Urothelium cell line (cell line): ENCODE results near the gene LRRC27.
A peak's percentile ranks its signal among the peaks of the same experiment; 100 is the strongest.

Experiments used
- DNase-seq: peaks from one replicate; pipeline ENCODE4 v3.0.0; 2011; ENCODE audit warnings: low spot score, mixed read lengths
- FAIRE-seq: peaks from 2 replicates; lab custom pipeline; 2011; peaks lifted over from hg19 to GRCh38; lab: Jason Lieb, UNC

LRRC27 gene

GRCh38 chr10:132355297-132355696, 23.3 kb downstream of the LRRC27 start:
- no peak for FAIRE-seq

GRCh38 chr10:132355754-132356153, 23.8 kb downstream of the LRRC27 start:
- FAIRE-seq (no peak), DNase-seq (no peak)

More at GRCh38 chr10:132355297-132355696, 23.3 kb downstream of the LRRC27 start:
- no peak for DNase-seq

GRCh38 chr10:132356621-132357195, 24.7 kb downstream of the LRRC27 start:
- FAIRE-seq = no peak
- DNase-seq = no peak

- DNase-seq (no peak), FAIRE-seq (no peak)
Measured at GRCh38 chr10:132357286-132358058, 25.5 kb downstream of the LRRC27 start.

- DNase-seq (no peak), FAIRE-seq (no peak)
Measured at GRCh38 chr10:132359305-132360040, 27.5 kb downstream of the LRRC27 start.

GRCh38 chr10:132360766-132361447, 28.9 kb downstream of the LRRC27 start:
- DNase-seq = peak; percentile 32
- FAIRE-seq = no peak

DNA sequence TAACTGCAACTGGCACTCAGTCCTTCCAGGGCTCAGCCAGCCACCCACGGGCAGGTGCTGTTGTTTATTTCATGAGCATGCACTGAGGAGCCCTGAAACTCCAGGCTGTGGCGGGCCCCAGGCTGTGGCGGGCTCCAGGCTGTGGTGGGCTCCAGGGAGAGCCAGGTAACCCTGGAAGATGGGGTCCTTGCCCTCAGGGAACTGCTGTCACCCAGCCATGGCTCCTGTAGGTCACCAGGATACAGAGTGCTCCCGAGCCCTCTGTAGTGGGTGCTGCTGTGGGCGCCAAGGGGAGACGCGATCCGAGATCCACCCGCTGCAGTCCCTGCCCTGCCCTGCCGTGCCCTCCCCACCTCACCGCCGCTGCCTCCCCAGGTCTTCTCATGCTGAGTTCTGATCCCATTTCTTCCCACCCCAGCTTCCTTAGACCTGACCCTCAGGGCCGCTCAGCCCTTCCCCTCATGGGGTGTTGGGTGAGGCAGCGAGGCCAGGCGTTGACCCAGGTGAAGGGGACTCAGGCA, 29.6 kb downstream of the LRRC27 start:
- DNase-seq = no peak
- no peak for FAIRE-seq

DNA sequence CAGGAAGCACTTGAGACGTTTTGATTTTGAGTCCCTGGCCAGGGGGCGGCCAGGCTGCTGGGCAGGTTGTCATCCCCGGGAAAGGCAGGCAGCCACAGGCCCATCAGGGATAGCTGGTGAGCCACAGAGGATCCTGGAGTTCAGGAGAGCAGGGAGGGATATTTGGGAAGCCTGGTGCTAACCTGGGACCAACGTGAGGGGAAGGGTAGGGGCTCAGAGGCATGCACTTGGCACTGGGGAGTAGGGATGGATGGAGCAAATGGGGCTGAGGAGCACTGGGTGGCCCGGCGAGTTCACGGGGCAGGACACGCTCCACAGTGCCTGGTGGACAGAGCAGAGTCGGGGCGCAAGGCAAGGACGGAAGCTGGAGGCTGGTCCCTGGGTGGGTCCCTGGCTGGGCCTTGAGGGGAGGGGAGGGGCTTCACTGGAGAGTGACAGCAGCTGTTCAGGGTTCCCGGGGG, 30.2 kb downstream of the LRRC27 start:
- no peak for DNase-seq
- FAIRE-seq = no peak

- FAIRE-seq = no peak
- DNase-seq = no peak
Measured at GRCh38 chr10:132363376-132363775, 31.4 kb downstream of the LRRC27 start.

DNA sequence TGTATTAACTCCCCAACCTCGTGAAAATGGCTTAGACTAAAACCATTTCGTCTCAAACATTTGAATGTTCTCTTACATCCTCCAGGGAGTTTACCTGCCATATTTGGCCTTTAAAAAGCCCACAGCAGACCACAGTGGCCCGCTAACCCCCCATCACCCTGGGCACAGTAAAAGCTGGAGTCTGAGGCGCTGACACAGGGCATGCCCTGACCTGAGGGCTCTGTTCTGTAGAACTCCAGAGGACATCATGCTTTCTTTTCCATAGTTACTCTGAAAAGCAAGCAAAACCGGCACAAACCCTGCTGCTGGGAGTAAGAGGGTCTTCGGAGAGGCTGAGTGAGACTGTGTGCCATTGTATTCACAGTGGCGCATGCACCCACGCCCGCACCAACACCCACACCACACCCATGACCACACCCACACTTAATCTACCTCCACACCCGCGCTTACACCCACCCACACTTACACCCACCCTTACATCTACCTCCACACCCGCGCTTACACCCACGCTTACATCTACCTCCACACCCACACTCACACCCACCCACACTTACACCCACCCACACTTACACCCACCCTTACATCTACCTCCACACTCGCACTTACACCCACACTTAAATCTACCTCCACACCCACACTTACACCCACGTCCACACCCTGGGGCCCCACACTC, 32.1 kb downstream of the LRRC27 start:
- FAIRE-seq = peak; percentile 100
- no peak for DNase-seq

DNA sequence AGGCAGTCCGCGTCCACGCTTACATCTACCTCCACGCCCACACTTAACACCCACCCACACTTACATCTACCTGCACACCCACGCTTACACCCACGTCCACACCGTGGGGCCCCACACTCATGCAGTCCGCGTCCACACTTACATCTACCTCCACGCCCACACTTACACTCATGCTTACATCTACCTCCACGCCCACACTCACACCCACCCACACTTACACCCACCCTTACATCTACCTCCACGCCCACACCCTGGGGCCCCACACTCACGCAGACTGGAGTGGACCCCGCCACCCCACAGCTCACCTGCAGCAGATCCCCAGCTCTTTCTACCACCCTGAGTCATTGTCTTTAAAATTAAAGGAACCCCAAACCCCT, 32.6 kb downstream of the LRRC27 start:
- no peak for FAIRE-seq
- no peak for DNase-seq

- DNase-seq = no peak
- no peak for FAIRE-seq
Measured at GRCh38 chr10:132365102-132365501, 33.1 kb downstream of the LRRC27 start.

DNA sequence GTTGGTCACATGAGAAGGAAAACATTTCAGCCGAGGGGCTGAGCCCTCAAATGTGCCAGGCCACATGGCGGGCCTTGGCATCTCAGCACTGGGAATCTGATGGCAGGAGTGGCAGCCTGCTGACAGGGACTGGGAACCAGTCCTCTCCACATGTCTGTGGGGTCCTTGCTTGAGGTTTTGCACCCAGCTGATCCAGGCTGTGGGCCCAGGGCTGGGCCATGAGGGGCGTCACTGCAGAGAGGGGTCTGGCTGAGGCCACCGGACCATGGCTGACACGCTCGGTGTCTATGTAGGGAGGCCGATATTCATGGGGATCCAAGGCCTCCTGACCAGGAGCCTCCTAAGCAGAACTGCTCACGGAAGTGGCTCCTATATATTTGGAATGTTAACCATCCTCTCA, 34.0 kb downstream of the LRRC27 start:
- no peak for FAIRE-seq

GRCh38 chr10:132366499-132366898, 34.5 kb downstream of the LRRC27 start:
- FAIRE-seq (no peak), DNase-seq (no peak)

More for the DNA sequence above, 34.0 kb downstream of the LRRC27 start:
- DNase-seq = no peak

GRCh38 chr10:132368391-132368790, 36.4 kb downstream of the LRRC27 start:
- no peak for FAIRE-seq
- DNase-seq = no peak

DNA sequence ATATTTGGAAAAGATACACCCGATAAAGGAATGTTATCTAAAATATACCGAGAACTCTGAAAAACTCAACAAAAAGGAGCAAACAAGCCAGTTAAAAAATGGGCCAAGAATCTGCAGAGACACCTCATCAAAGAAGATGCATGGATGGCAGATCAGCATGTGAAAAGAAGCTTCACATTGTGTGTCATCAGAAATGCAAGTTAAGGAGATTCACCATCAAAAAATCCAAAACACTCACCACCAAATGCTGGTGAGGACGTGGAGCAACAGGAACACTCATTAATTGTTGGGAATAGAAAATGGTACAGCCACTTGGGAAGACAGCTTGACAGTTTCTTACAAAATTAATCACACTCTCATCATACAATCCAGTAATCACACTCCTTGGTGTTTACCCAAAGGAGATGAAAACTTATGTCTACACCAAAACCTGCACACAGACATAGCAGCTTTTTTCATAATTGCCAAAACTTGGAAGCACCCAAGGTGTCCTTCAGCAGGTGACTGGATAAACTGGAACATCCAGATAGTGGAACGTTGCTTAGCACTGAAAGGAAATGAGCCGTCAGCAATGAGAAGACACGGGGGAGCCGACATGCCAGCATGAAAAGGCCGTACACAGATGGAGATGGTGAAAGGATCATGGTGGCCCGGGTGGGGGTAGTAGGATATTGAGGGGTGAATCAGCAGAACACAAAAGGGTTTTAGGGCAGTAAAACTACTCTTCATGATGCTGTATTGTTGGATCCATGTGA, 37.1 kb downstream of the LRRC27 start:
- no peak for FAIRE-seq
- no peak for DNase-seq

- FAIRE-seq = no peak
- DNase-seq = no peak
Measured at GRCh38 chr10:132369636-132370185, 37.7 kb downstream of the LRRC27 start.

DNA sequence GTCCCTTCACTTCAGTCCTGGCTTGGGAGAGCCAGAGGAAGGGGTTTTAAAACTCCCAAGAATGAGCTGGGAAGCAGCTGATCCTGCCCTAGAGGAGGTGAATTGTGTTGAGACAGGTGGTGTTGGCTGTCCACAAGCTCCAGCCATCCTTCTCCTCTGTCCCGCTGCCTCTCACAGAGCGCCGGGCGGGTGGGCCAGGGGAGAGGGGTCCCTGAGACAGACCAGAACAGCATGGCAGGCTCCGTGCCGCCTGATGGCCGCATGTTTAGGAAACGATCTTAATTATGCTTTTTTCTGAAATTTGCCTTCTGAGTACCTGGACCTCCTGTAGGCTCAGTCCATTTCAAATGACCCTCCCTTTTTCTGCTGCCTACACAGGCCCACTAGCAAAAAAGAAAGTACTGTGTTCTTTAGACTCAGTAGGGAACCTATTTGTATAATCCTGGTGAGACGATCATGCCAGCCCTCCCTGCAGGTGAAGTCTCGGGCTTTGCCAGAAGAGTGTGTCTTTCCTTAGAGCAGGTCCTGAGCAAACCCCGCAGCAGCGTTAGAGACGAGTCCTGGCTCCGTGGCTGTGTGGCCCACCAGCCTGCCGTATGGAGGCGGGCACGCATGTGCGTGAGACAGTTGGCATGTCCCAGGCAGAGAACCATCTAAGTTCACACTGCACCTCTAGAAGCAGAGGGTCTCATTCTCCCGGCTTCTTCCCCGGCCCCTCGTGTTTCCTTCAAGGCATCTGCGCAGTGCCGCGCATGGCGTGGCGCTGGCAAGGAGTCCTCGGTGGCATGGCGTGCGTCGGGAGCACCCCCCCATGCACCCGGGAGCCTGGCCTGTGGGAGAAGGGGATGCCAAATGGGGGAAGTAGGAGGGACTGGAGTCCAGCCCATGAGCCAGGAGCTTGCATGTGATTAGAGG, 38.7 kb downstream of the LRRC27 start:
- no peak for DNase-seq
- FAIRE-seq = no peak
